ENCODE results near the gene RPL18. TPM values are rescaled to one million over a fixed set of nuclear protein-coding genes. Genes with fewer than 3 reads are reported as not detected.

The RPL18 gene
- total and polyA plus RNA-seq, 9 of the 15 experiments (the other 6 are each of a cell fraction or from before 2014, with no cell fraction given) = 312 to 2,635 (median 1,653) TPM

GRCh38 chr19:48571378-48572162 is 47.4 kb downstream of the RPL18 start (continued):
- TF ChIP-seq ZBTB40 (IDR thresholded peaks at IDR 0.05) = no peak
- no peak for TF ChIP-seq ZBTB40 (CRISPR knock-in tag; IDR thresholded peaks at IDR 0.05)
- TF ChIP-seq USF2 (CRISPR knock-in tag; IDR thresholded peaks at IDR 0.05) = no peak
- peak; percentile 99 for TF ChIP-seq RBM25 (IDR thresholded peaks at IDR 0.05; ENCODE audit: low read depth, low read length, severe bottlenecking)
- no peak for TF ChIP-seq ZNF41 (CRISPR knock-in tag; conservative IDR thresholded peaks at IDR 0.05)
- TF ChIP-seq, protein P1, sequence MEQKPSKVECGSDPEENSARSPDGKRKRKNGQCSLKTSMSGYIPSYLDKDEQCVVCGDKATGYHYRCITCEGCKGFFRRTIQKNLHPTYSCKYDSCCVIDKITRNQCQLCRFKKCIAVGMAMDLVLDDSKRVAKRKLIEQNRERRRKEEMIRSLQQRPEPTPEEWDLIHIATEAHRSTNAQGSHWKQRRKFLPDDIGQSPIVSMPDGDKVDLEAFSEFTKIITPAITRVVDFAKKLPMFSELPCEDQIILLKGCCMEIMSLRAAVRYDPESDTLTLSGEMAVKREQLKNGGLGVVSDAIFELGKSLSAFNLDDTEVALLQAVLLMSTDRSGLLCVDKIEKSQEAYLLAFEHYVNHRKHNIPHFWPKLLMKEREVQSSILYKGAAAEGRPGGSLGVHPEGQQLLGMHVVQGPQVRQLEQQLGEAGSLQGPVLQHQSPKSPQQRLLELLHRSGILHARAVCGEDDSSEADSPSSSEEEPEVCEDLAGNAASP (IDR thresholded peaks at IDR 0.05) = no peak
- TF ChIP-seq PHF8 (IDR thresholded peaks at IDR 0.05; ENCODE audit: borderline replicate concordance, low read length) = no peak
- no peak for TF ChIP-seq ZC3H4 (CRISPR knock-in tag; IDR thresholded peaks at IDR 0.05; ENCODE audit: borderline replicate concordance)
- TF ChIP-seq HMG20A (CRISPR knock-in tag; conservative IDR thresholded peaks at IDR 0.05) = no peak
- TF ChIP-seq MYBL2 (IDR thresholded peaks at IDR 0.05; ENCODE audit: low read depth) = no peak
- TF ChIP-seq MYBL2 (CRISPR knock-in tag; IDR thresholded peaks at IDR 0.05; ENCODE audit: borderline replicate concordance) = no peak
- TF ChIP-seq NCOA2 (IDR thresholded peaks at IDR 0.05; ENCODE audit: partially characterized antibody in 2 of 2) = no peak
- no peak for TF ChIP-seq HMGN3 (IDR thresholded peaks at IDR 0.05; ENCODE audit: borderline replicate concordance, extremely low read depth, insufficient read length, low read depth, low read length)
- TF ChIP-seq TAF9B (IDR thresholded peaks at IDR 0.05; ENCODE audit: partially characterized antibody) = no peak

All from K562 (cell line).